GM18505 (cell line): ENCODE measurements around the gene C2CD2L.

Experiments
- ATAC-seq: cut with Tn5 transposase; IDR thresholded peaks from one replicate; pipeline ENCODE4 v1.9.1; 2021; ENCODE audit not compliant: unreplicated experiment
- POLR2A ChIP-seq: IDR thresholded peaks from 4 replicates; pipeline ENCODE4 v1.6.1; 2011; ENCODE audit warnings: borderline replicate concordance; ENCODE audit not compliant: insufficient read depth, insufficient read length; ENCODE audit errors: extremely low read depth

Gene C2CD2L

DNA sequence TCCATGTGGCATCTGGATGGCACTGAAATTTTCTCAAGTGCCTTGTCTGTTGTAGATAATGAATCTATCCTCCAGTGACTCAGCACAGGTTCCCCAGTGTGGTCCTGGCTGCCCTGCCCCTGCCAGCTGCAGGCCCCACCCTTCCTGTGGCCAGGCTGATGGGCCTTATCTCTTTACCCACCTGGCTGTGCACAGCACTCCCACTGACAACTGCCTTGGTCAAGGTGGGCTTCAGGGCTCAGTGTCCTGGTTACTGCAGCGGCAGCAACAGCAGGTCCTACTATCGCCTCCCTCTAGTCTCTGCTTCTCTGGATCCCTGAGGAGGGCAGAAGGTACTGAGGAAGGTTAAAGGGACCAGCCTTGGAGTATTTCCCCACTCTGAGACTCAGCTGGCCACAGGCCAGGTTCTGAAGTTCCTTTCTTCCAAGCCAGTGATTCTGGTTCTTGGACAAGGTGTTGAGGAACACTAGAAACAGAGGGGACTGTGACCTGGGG is 19.4 kb upstream of the C2CD2L start:
- ATAC-seq: no peak
- TF ChIP-seq POLR2A: no peak

DNA sequence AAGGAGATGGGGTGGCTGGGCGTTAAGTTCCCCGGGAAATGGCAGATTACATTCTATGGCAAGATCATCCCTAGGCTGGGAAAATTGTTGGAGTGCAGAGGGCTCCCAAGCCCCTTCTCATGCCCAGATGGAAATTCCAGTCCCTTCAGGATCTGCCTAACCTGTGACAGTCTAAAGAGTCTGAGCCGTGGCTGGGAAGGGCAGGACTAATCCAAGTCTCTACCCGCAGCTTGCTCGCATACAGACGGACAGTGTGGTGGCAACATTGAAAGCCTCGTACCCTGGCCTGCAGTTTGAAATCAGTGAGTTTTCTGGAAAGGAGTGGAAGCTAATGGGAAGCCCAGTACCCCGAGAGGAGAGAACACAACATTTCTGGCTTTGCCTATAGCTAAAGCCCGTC is 18.7 kb upstream of the C2CD2L start:
- no peak for TF ChIP-seq POLR2A
- no peak for ATAC-seq

DNA sequence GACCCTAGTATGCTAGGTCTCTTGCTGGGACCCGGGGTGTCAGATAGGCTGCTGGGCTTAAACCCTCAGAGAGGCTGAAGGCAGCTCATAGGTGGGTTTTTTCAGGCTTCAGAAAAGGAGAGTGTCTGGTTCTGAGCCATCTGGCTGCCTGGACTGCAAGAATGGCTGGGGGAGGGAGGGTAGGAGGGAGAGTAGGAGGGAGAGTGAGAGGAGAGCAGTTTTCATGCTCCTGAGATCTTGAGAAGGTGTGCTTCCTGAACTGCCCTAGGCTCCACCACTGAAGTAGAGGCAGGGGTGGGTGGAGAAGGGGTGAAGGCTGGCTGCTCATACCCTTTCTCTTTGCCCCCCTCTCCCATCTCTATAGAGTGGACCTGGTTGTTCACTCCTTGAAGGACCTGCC is 17.8 kb upstream of the C2CD2L start:
- no peak for TF ChIP-seq POLR2A
- ATAC-seq: no peak

DNA sequence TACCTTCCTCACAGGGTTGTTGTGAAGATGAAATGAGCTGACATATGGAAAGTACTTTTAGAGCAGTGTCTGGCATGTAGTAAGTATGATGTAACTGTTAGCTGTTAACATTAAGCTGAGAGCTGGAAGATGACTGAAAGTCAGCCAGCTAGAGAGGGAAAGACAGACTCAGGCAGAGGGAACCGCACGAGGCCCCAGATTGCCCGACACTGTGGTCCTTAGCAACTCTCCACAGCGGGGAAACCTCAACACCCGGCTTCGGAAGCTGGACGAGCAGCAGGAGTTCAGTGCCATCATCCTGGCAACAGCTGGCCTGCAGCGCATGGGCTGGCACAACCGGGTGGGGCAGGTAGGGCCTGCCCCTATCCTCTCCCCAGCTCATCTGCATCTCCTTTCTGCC is 16.0 kb upstream of the C2CD2L start:
- ATAC-seq: no peak
- TF ChIP-seq POLR2A: no peak

DNA sequence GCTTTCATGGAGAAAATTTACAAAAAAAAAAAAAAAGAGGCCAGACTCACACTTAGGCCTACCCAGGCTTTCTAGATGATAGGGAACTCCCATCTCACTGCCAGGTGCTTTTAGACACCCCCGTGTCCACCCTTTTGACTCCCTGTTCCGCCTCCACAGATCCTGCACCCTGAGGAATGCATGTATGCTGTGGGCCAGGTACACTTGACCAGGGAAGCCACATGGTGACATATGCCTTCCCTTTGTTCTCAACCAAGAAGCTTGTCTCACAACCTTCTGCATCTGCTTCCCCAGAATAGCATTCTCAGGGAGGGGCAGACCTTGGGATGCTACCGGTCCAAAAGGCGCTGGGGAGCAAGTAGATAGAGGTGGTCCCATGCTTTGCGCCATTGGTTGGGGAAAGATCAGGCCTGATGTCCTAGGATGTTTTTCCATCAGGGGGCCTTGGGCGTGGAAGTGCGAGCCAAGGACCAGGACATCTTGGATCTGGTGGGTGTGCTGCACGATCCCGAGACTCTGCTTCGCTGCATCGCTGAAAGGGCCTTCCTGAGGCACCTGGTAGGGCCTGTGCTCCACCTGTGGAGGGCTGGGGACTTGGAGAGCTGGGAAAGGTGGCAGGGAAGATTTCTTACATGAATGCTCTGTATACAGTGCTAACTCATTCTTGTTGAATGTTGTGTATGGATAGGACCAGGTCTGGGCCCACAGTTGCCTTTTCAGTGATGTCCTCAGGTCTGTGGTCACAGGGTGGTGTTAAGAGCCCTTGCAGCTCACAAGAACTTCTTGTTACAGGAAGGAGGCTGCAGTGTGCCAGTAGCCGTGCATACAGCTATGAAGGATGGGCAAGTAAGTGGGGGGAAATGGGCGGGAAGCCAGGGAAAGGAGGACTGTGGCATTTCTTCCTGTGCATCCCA is 14.9 kb upstream of the C2CD2L start:
- no peak for TF ChIP-seq POLR2A
- no peak for ATAC-seq

DNA sequence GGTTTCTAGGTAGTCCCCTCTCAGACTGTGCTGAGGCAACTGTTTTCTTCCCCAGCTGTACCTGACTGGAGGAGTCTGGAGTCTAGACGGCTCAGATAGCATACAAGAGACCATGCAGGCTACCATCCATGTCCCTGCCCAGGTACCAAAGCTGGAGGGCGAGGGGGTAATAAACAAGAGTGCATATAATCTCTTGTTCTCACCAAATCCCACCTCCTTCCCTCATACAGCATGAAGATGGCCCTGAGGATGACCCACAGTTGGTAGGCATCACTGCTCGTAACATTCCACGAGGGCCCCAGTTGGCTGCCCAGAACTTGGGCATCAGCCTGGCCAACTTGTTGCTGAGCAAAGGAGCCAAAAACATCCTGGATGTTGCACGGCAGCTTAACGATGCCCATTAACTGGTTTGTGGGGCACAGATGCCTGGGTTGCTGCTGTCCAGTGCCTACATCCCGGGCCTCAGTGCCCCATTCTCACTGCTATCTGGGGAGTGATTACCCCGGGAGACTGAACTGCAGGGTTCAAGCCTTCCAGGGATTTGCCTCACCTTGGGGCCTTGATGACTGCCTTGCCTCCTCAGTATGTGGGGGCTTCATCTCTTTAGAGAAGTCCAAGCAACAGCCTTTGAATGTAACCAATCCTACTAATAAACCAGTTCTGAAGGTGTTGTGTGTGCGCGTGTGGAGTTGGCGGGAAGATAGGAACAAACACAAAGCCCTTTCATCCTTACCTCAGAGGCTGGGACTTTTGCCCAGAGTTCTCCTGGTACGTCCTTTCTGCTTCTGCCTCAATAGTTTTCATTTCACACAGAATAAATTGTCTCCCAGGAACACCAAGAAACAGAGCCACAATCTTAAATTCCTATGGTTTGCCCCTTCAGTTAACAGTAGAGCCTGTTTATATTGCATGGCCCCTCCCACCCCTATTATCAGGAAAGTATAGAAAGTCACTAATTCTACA is 14.0 kb upstream of the C2CD2L start:
- ATAC-seq: no peak
- TF ChIP-seq POLR2A: no peak

DNA sequence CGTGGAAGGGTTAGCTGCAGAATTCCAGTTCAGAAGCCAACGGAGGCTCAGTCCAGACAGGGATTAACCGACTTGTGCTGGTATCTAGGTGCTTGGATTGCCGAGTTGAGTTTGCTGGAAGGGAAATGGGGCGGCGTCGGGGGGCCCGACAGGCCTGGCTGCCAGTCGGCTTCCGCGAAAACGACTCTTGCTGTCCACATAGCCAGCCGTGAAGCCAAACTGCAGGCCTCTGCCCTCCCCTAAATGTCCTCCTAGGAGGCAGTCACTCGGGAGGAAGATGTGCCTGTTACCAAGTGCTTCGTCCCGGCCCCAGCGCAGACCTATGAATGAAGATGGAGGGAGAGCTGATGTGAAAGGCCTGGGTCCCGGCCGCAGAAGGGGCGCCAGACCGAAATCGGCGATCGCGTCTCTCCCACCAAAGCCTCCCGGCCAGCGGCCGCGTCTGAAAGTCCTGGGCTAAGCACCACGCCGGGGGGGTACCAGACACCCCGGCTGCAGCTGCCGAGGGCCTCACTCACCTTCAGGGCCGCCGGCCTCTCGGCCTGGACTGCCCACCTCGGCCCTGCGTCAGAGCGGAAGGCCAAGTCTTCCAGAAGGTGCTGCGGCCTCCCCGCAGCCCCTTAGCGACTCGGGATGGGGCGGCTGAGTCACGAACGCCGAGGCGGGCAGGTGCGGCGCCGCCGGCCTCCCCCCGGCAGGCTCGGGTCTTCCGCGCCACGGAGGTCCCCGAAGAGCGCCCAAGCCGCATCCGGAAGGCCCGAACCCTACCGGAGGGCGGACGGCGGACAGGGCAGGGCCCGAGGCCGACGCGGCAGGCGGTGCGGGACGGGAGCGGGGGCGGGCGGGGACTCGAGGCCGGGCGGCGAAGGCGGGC is 13.0 kb upstream of the C2CD2L start:
- peak; percentile 14 for ATAC-seq
- no peak for TF ChIP-seq POLR2A

DNA sequence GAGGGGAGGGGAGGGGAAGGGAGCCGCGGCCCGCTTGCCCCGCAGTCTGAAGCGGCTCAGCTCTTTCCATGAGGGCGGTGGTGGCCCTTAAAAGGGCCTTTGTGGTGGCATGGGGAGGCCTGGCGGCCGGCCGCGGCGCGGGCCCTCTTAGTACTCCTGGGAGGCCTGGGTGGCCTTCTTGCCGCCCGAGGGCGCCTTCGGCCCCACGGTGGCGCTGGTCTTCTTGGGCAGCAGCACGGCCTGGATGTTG is 12.4 kb upstream of the C2CD2L start:
- no peak for TF ChIP-seq POLR2A
- ATAC-seq: peak; percentile 31

DNA sequence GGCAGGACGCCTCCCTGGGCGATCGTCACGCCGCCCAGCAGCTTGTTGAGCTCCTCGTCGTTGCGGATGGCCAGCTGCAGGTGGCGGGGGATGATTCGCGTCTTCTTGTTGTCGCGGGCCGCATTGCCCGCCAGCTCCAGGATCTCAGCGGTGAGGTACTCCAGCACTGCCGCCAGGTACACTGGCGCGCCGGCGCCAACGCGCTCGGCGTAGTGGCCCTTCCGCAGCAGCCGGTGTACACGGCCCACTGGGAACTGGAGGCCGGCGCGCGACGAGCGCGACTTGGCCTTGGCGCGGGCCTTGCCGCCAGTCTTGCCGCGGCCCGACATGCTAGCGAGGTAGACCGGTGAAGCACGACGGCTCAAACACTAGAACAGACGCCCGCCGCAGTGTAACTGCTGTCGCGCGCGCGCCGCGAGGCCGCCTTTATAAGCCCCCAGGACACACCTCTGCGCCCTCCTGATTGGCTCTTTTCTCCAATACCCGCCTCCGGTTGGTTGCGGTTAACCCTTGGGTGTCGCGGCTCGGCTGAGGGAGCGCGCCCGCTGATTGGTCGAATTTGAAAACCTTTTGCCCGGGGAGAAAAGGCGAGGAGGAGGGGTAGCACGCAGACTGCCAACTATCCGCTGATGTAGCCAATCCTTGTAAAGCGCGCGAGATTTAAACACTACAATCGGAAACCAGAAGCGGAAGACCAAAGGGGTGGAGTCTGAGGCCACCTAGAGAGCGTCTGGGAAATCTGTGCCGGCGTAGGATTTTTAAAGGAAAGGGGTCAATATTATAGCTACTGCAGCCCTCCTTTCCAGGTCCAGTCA is 11.9 kb upstream of the C2CD2L start:
- ATAC-seq: peak; percentile 84
- TF ChIP-seq POLR2A: peak; percentile 100

DNA sequence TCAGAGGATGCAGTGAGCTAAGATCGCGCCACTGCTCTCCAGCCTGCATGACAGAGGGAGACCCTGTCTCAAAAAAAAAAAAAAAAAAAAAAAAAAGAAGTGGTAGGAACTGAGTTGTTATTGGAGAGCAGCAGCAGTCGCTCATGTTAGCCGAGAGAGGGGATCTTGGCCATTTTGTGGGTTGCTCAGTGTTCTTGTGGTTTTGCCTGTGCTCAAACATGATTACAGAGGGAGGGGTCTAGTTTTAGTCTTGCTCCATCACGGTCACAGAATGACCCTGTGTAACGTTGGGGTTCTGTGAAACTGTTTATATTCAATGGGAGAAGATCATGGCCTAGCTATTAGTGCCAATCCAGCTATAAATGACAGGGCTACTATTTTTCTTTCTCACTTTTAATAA is 7.4 kb upstream of the C2CD2L start:
- TF ChIP-seq POLR2A: no peak
- no peak for ATAC-seq

DNA sequence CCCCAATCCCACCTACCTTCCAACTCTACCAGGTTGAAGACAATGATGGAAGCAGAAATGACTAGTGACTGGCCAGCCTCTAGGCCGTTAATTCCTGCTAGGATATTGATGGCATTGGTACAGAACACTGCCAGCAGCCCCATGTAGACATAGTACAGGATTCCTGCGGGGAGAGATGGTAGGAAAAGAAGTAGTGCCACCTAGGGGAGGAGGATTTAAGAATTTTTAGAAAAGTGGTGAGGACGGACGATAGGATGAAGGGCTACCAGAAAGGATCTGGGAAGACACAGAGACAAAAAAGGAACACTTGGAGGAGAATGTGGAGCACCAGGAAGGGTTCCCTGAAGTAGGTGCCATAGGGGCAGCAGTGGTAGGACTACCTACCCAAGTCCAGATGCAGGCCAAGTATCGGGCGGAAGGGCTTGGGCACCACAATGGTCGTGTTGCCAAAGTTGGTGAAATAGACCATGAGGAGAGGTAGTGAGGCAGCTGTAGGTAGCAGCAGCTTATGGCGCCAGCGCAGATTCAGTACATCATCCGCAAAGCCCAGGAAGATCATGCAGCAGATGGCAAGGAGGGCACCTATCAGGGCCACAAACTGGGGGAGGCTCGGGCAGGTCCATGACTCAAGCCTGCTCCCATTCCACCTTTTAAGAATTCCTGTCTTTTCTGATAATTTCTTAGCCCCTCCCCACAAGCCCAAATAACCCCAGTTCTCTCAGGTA is 6.7 kb upstream of the C2CD2L start:
- no peak for ATAC-seq
- no peak for TF ChIP-seq POLR2A
